ENCODE results near the gene NUDT6.
"Not testable (repeated sequence)": the region's sequence is repeated elsewhere in the genome, so short reads cannot be mapped to it uniquely, and the experiment has no call there.

NUDT6 gene

GRCh38 chr4:122873821-122874593 is 48.4 kb downstream of the NUDT6 start:
- no peak for DNase-seq

GRCh38 chr4:122873146-122873545 is 49.3 kb downstream of the NUDT6 start:
- no peak for DNase-seq

GRCh38 chr4:122868235-122868634 is 54.2 kb downstream of the NUDT6 start:
- DNase-seq = not testable (repeated sequence)

GRCh38 chr4:122865425-122865824 is 57.0 kb downstream of the NUDT6 start:
- no peak for DNase-seq

- no peak for DNase-seq
Measured at GRCh38 chr4:122863639-122864038, 58.8 kb downstream of the NUDT6 start.

- DNase-seq = no peak
Measured at GRCh38 chr4:122861172-122861943, 61.0 kb downstream of the NUDT6 start.

- no peak for DNase-seq
Measured at GRCh38 chr4:122858705-122859104, 63.7 kb downstream of the NUDT6 start.

- DNase-seq = no peak
Measured at GRCh38 chr4:122857160-122857559, 65.2 kb downstream of the NUDT6 start.

GRCh38 chr4:122855353-122855890 is 67.0 kb downstream of the NUDT6 start:
- no peak for DNase-seq

- DNase-seq = no peak
Measured at GRCh38 chr4:122854447-122855352, 67.7 kb downstream of the NUDT6 start.

GRCh38 chr4:122851568-122851967 is 70.8 kb downstream of the NUDT6 start:
- DNase-seq = no peak

GRCh38 chr4:122849789-122850188 is 72.6 kb downstream of the NUDT6 start:
- not testable (repeated sequence) for DNase-seq

GRCh38 chr4:122847931-122848330 is 74.5 kb downstream of the NUDT6 start:
- DNase-seq = no peak

- DNase-seq = no peak
Measured at GRCh38 chr4:122845760-122846159, 76.6 kb downstream of the NUDT6 start.

GRCh38 chr4:122845066-122845465 is 77.3 kb downstream of the NUDT6 start:
- DNase-seq = no peak

- DNase-seq = not testable (repeated sequence)
Measured at GRCh38 chr4:122844391-122844790, 78.0 kb downstream of the NUDT6 start.

GRCh38 chr4:122842984-122843531 is 79.3 kb downstream of the NUDT6 start:
- no peak for DNase-seq

All from NCI-H1092 treated with DMSO at 0.1 percent for 48 hours (cell line).